HL-60 (cell line): ENCODE measurements around the gene AFF1.

Experiments used
- DNase-seq, 2 experiments: peaks; one replicate each; pipeline ENCODE4 v3.0.0-alpha.2; 2010 to 2020; ENCODE audit warnings: low read depth in 1 of 2, low spot score in 1 of 2
- H3K27ac ChIP-seq: fragments of 250-450 bp; sonication (Bioruptor Pico); replicated peaks from 2 replicates; pipeline ENCODE4 v1.5.1; 2020; ENCODE audit warnings: mild to moderate bottlenecking, moderate library complexity
- H3K27me3 ChIP-seq: fragments of 250-450 bp; sonication (Bioruptor Pico); 2 replicates; pipeline ENCODE4 v1.5.1; 2021; ENCODE audit warnings: mild to moderate bottlenecking, moderate library complexity; ENCODE audit not compliant: insufficient read depth, poor library complexity, severe bottlenecking
- H3K4me3 ChIP-seq: replicated peaks from 2 replicates; pipeline ENCODE4 v1.5.1; 2011; ENCODE audit warnings: mild to moderate bottlenecking, control low read depth, low read length; ENCODE audit not compliant: insufficient read depth
- GABPA ChIP-seq: IDR thresholded peaks from 2 replicates; pipeline ENCODE4 v1.6.1; 2012; ENCODE audit warnings: low read depth
- POLR2AphosphoS5 ChIP-seq: IDR thresholded peaks from 2 replicates; pipeline ENCODE4 v1.6.1; 2012; ENCODE audit warnings: low read depth
- SPI1 ChIP-seq: IDR thresholded peaks from 2 replicates; pipeline ENCODE4 v1.6.1; 2012; ENCODE audit warnings: low read depth, mild to moderate bottlenecking, borderline replicate concordance
- TF ChIP-seq, protein P1 (sequence below): IDR thresholded peaks from one replicate; pipeline ENCODE4 v1.5.1; 2011; ENCODE audit warnings: low read length, control low read depth, inconsistent platforms; ENCODE audit not compliant: insufficient read depth
- TF ChIP-seq, protein P2 (sequence below): IDR thresholded peaks from 2 replicates; pipeline ENCODE4 v1.6.1; 2012; ENCODE audit warnings: low read depth; ENCODE audit not compliant: insufficient replicate concordance

The AFF1 gene

DNA sequence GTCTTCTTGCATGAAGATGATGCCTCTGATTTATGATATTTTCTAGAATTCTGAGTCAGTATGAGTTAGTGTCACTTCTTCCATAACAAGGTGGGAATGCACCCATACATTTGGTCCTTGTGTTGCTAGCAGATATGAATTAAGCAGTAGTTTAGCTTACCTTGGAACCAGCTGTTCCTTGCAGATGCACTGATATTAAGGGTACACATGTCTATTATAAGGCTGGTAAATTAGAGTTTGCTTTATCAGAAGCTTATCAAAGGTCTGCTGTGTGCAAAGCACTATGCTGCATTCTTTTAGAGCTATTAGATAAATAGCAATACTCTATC lies 36.5 kb downstream of the AFF1 start:
- TF ChIP-seq GABPA (no peak), SPI1 (no peak)
- DNase-seq = no peak
- Histone ChIP-seq H3K27ac (no peak overlapping the region), H3K4me3 (no peak overlapping the region), H3K27me3 (no peaks in the 10 kb centered on the region)

DNA sequence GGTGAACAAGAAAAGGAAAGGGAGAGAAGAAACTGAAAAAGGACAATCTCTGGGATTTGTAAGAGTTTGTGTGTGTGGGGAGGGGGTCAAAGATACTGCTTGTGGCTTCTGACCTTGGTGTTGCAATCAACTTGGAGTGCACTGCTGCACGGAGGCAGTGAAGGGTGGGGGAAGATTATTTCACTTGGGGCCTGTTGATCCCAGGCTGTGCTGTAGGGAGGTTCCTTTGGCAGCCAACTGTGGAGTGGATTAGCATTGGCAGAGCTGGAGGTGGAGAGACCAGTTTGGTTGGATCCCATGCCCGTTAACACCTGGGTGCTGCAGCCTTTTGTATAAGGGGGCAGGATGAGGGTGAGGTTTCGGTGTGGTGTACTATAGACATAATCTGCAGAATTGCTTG lies 38.2 kb downstream of the AFF1 start:
- Histone ChIP-seq H3K27me3 (no peaks in the 10 kb centered on the region), H3K27ac (peak overlapping the region; percentile 81), H3K4me3 (no peak overlapping the region)
- DNase-seq = peak; percentile 30 to 85
- 0 out of 2 replicates have a peak, but pooled peaks have one; percentile 41 for TF ChIP-seq POLR2AphosphoS5
- TF ChIP-seq SPI1 = no peak

DNA sequence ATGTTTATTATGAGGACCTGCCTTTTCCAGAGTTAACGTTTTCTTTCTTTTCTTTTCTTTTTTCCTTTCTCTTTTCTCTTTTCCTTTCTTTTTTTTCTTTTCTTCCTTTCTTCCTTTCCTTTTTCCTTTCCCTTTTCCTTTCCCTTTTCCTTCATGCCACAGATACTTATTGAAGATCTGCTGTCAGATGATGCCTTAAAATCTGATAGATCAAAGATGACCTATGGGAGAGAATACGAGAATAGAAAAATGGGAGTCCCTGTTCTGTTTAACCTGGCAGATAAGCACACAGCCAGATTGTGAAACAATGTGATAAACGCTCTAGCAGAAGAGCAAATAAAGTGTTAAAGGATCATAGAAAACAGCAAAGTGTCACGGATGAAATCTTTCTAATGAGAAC lies 38.9 kb downstream of the AFF1 start:
- DNase-seq = no peak
- Histone ChIP-seq H3K27ac (peak overlapping the region; percentile 81), H3K27me3 (no peaks in the 10 kb centered on the region), H3K4me3 (no peak overlapping the region)
- TF ChIP-seq POLR2AphosphoS5 (no peak), GABPA (no peak), SPI1 (no peak)
- TF ChIP-seq, protein P1, sequence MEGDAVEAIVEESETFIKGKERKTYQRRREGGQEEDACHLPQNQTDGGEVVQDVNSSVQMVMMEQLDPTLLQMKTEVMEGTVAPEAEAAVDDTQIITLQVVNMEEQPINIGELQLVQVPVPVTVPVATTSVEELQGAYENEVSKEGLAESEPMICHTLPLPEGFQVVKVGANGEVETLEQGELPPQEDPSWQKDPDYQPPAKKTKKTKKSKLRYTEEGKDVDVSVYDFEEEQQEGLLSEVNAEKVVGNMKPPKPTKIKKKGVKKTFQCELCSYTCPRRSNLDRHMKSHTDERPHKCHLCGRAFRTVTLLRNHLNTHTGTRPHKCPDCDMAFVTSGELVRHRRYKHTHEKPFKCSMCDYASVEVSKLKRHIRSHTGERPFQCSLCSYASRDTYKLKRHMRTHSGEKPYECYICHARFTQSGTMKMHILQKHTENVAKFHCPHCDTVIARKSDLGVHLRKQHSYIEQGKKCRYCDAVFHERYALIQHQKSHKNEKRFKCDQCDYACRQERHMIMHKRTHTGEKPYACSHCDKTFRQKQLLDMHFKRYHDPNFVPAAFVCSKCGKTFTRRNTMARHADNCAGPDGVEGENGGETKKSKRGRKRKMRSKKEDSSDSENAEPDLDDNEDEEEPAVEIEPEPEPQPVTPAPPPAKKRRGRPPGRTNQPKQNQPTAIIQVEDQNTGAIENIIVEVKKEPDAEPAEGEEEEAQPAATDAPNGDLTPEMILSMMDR = no peak
- TF ChIP-seq, protein P2, sequence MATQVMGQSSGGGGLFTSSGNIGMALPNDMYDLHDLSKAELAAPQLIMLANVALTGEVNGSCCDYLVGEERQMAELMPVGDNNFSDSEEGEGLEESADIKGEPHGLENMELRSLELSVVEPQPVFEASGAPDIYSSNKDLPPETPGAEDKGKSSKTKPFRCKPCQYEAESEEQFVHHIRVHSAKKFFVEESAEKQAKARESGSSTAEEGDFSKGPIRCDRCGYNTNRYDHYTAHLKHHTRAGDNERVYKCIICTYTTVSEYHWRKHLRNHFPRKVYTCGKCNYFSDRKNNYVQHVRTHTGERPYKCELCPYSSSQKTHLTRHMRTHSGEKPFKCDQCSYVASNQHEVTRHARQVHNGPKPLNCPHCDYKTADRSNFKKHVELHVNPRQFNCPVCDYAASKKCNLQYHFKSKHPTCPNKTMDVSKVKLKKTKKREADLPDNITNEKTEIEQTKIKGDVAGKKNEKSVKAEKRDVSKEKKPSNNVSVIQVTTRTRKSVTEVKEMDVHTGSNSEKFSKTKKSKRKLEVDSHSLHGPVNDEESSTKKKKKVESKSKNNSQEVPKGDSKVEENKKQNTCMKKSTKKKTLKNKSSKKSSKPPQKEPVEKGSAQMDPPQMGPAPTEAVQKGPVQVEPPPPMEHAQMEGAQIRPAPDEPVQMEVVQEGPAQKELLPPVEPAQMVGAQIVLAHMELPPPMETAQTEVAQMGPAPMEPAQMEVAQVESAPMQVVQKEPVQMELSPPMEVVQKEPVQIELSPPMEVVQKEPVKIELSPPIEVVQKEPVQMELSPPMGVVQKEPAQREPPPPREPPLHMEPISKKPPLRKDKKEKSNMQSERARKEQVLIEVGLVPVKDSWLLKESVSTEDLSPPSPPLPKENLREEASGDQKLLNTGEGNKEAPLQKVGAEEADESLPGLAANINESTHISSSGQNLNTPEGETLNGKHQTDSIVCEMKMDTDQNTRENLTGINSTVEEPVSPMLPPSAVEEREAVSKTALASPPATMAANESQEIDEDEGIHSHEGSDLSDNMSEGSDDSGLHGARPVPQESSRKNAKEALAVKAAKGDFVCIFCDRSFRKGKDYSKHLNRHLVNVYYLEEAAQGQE = no peak

DNA sequence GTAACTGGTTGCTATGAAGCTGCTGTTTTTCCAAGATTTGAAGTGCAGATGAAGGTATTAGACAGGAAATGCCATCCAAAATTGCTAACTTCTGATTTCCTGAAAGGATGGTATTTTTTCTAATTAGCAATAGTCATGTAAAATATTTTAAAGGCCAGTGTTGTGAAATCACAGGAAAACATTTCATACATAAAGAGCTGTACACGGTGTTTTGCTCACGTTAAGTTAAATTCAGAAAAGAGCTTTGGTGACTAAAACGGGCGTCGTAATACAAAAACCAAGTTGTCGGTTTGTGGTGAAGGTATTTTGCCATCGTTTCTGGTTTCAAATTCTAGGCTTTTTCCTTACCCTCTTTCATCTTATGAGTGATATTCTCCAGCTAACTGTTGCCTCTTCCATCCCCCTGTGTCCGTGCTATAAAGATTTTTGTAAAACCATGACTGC lies 39.8 kb downstream of the AFF1 start:
- peak overlapping the region; percentile 81 for H3K27ac ChIP-seq
- no peak for TF ChIP-seq GABPA
- TF ChIP-seq, protein P1 = no peak
- TF ChIP-seq POLR2AphosphoS5 = no peak
- TF ChIP-seq, protein P2 = no peak
- no peak for TF ChIP-seq SPI1
- H3K27me3 ChIP-seq = no peaks in the 10 kb centered on the region
- H3K4me3 ChIP-seq = no peak overlapping the region; the same call in 1 of the 2 replicates
- peak in 1 of 2 experiments; percentile 60 for DNase-seq

DNA sequence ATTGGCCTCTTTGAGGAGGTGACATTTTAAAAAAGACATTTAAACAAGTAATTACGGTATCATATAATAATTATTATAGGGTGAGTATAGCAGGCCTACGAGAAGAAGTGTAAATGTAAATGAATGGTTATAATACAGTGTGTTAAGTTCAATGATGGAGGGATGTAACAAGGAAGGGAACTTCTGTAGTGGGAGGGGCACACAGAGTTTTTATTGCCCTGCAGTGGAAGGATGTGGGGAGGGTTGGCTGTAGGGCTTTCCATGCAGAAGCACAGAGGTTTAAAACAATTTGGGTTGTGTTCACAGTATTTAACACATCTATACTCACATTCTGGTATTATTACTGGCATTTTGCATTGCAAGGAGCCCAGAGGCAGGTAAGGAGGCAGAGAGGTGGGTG lies 41.1 kb downstream of the AFF1 start:
- H3K27me3 ChIP-seq = no peaks in the 10 kb centered on the region
- DNase-seq = no peak
- peak overlapping the region; percentile 81 for H3K27ac ChIP-seq
- TF ChIP-seq, protein P2 = no peak
- TF ChIP-seq, protein P1 = no peak
- H3K4me3 ChIP-seq = no peak overlapping the region
